HUDEP-2 (cell line): ENCODE data around the gene MATN1.
A peak's percentile ranks its signal among the peaks of the same experiment; 100 is the strongest.

ENCODE experiments used
- DNase-seq, 76 experiments: peaks; one replicate each; lab custom pipeline; 2025; ENCODE audit not compliant: unreplicated experiment in 76 of 76; lab: John Stamatoyannopoulos, UW

Gene MATN1

GRCh38 chr1:30720271-30721223 lies 2.8 kb downstream of the MATN1 start:
- no peak for DNase-seq

- peak in 17 of 76 experiments; percentile 16 to 79 (median 49) for DNase-seq
Measured at GRCh38 chr1:30719406-30720270, 3.7 kb downstream of the MATN1 start.

GRCh38 chr1:30718636-30719405 lies 4.6 kb downstream of the MATN1 start:
- peak in 64 of 76 experiments; percentile 21 to 100 (median 76) for DNase-seq

DNA sequence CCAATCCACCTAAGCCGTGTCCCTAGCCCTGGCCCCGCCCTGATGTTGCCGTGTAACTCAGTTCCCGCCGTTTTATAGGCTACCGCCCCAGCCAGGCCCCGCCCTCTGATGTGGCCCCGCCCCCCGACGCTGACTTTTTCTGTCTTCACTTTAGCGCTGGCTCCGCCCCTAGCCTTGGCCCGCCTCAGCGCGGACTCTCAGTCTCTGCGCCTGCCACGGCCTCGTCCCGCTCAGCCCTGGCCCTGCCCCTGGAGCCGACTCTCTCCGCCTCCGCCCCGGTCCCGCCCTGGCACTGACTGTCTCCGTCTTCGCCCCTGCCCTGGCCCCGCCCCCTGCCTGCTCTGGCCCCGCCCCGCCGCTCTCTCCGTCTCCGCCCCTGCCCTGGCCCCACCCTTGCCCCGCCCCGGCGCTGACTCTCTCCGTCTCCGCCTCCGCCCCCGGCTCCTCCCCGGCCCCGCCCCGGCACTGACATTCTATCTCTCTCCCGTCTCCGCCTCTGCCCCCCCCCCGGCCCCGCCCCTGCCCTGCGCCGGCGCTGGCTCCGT lies 5.2 kb downstream of the MATN1 start:
- DNase-seq, result peak in 75 of 76 experiments; percentile 63 to 100 (median 99)

DNA sequence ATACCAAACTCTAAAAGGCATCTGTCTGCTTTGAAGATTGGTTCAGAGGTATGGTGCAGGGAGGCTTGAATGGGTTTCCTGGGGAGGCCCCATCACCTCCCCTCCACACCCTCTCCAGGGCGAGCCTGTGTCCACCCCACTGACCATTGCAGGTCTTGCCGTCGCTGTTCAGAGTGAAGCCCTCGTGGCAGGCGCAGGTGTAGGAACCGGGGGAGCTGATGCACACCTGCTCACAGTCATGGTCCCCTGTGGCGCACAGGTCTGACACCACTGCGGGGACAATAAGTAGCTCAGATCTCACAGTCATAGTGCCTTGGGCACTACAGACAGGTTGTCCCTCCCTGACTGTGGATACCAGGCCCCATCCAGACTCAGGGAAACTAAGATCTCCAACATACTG lies 6.7 kb downstream of the MATN1 start:
- no peak for DNase-seq

- no peak for DNase-seq
Measured at GRCh38 chr1:30715886-30716285, 7.5 kb downstream of the MATN1 start.

- DNase-seq, result peak in 3 of 76 experiments; percentile 10 to 31 (median 16)
Measured at GRCh38 chr1:30715216-30715615, 8.2 kb downstream of the MATN1 start.

DNA sequence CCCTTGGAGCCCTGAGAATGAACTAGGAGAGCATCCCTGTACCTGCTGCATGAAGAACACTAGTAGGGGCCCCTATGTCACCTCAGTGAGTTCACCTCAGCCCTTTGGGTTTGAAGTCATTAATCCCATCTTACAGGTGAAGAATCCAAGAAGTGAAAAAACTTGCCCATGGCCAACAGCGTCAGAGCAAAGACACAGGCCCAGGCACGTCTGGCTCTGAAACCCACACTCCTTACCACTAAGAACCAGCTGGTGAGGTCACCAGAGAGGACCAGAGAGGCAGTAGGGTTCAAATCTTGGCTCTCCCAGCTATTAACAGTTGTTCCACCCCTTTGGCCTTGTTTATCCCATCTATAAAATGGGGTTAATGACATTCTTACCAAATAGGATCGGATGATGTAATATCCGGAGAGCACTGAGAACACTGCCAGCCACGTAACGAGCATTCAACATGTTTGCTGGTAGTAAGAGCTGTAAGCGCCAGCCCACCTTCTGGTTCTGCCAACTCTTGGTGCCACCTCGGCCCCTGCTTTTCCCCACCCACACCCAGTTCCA lies 8.8 kb downstream of the MATN1 start:
- no peak for DNase-seq

- DNase-seq, result no peak
Measured at GRCh38 chr1:30714025-30714424, 9.4 kb downstream of the MATN1 start.

DNA sequence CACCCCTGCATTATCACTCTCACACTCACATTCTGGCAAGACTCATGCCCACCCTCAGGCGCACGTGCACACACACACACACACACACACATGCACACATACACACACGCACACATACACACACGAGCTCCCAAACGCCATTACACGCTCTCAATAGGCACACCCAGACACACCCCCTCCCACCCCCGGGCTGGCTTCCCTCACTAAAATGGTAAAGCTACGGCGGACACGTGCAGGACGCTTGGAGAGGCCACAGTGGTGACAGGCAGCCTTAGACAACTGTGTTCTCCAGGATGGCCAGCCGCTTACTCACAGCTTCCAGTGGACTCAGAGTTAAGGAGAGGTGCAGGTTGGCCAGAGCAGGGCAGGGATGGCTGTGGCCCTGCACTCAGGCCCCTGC lies 10.1 kb downstream of the MATN1 start:
- DNase-seq, result no peak

DNA sequence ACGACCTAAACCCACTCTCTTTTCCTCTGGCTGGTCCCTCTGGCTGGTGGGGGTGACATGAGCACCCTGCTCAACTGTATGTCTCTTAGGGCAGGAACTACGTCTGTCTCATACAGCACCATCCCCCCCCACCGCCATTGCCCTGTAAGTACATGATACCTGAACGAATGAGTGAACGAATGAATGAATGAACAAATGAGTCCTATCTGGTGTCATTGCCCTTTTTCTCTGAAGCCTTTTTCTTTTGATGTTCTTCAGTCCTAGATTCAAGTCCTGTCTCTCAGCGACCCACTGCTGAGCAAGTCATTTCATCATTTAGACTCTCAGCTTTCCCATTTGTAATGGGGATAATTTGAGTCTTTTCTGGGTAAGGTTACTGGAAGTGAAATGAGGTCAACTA lies 10.8 kb downstream of the MATN1 start:
- no peak for DNase-seq

DNA sequence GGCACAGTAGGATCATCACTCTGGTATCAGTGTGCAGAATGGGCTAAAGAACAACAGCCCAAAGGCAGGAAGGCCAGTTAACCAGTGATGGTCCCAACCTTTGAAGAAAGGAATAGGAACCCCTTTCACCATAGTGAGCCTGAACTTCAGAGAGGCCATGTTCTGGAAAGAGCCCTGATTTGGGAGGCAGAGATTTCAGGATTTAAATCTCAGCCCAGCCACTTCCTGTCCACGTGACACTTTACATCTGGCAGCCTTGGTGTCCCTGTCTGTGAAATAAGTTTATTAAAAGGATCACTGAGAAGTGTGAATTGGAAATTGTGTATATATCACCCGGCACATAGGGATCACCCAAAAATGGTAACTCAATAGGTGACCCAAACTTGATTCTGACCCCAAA lies 13.0 kb downstream of the MATN1 start:
- DNase-seq, result no peak

DNA sequence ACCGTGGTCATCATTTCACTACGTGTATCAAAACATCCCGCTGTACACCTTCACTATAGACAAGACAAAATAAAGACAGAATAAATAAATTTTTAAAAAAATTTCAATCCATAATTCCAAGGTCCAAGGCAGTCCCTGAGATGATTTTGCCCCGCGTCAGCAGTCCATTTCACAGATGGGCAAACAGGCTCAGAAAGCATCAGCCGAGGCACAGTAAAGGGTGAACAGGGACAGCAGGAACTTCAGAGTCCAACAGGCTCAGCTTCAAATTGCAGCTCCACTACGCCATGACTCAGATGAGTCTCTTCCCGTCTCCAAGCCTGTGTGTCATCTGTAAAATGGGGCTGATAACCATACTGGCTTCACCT lies 15.0 kb downstream of the MATN1 start:
- no peak for DNase-seq

DNA sequence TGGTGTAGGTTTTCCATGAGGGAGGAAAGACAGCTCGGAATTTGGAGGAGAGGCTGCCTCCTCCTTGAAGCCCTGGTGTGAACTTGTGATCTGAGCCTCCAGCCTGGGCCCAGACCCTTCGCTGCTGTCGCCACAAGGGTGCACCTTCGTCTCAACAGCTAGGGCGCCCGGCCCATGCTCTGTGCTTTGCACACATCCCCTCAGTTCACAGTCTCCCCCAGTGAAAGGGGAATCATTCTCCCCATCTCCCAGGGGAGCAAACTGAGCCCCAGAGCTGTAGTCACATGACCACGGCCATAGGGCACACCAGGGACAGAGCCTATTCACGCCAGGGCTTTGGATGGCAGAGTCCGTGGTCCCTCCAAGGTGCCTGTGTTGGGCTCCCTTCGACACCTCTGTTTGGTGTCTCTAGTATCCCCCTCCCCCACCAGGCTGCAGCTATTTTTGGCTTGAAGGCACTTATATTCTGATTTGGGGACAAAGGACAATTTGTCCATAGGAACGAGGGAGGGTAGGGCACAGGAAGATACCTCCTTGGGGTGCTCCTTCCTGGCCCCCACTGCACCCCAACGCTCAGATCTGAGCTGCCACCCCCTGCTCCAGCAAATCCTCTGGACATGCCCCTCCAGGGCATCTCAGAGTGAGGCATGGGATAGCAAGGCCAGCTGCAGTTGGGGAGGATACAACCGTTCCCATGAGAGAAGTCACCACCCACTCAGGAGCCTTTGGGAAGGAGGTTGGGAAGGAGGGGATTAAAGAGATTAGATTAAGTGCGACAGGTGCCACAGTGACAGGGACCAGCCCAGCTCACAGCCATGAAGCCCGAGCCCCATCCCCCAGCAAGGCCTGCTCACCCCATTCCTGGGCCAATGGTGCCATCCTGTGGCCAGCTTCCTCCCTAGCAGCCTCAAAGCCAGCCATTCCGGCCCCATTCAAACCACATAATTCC lies 15.7 kb downstream of the MATN1 start:
- DNase-seq, result peak in 53 of 76 experiments; percentile 3 to 74 (median 44)

DNA sequence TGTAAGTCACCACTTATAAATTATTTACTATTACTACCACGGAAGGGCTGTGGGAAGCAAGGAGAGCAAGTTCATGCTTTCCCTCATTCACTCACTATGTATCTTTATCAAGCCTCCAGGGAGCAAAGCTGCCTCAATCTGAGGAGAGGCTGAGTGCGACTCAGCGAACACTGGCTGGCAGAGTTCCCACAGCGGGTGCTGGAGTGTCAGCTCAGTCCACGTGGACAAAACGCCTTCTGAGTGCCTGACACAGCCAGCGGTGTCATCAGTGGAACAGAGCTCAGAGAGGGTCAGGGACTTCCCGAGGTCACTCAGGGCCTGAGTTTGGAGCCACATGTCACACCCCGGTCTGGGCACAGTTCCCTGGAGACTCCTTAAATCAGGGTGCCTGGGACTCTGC lies 16.9 kb downstream of the MATN1 start:
- DNase-seq, result peak in 15 of 76 experiments; percentile 6 to 62 (median 20)

DNA sequence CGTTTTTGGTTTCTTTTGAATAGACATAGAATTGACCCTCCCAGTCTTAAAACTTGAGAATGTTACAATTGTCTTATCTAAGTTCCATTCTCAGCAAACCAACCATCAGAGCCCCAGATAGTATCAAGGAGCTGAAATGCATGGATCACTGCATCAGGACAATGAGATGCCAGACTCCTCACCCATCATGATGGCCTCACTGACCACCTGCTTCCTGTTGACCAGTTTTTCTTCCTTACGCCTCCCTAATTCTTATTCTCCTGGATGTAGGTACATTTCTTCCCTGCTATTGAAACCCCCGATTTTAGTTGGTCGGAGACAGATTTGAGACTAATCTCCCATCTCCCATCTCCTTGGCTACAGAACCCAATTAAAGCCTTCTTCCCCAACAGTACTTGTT lies 17.7 kb downstream of the MATN1 start:
- no peak for DNase-seq

GRCh38 chr1:30704765-30705509 lies 18.4 kb downstream of the MATN1 start:
- DNase-seq, result no peak

DNA sequence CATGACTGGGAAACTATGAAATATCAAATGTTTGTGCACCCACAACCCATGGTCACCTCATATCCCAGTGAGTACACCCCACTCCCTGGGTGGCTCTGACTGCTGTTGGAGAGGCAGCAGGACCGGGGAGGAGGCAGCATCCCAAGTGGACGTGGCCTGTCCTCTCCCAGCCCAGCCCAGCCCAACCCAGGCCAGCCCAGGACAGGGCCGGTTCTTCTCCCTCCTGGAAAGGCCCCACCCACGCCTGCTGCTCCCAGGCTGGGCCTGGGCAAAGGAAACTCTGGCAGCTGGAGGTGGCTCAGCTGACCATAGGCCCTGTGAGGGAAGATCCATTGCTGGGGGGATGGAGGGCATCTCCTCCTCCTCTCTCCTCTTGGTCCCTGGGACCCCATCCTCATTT lies 19.1 kb downstream of the MATN1 start:
- no peak for DNase-seq
